NT2/D1 (cell line): ENCODE measurements around the gene UTP11.

Source experiments
- DNase-seq: peaks from one replicate; pipeline ENCODE4 v3.0.0-alpha.2; 2011; ENCODE audit warnings: low read depth, low spot score
- H3K27me3 ChIP-seq: 2 replicates; pipeline ENCODE4 v1.6.0; 2011; ENCODE audit warnings: mild to moderate bottlenecking; ENCODE audit not compliant: insufficient read length, insufficient read depth
- H3K36me3 ChIP-seq: 2 replicates; pipeline ENCODE4 v1.6.1; 2011; ENCODE audit warnings: mild to moderate bottlenecking, low read length, mixed read lengths; ENCODE audit not compliant: insufficient read depth, insufficient read length
- H3K4me1 ChIP-seq: 2 replicates; pipeline ENCODE4 v1.5.1; 2011; ENCODE audit not compliant: insufficient read depth, insufficient read length
- H3K4me3 ChIP-seq: 2 replicates; pipeline ENCODE4 v1.5.1; 2011; ENCODE audit warnings: low read depth; ENCODE audit not compliant: insufficient read length
- H3K9ac ChIP-seq: 2 replicates; pipeline ENCODE4 v1.6.0; 2011; ENCODE audit warnings: low read depth; ENCODE audit not compliant: insufficient read length
- H3K9me3 ChIP-seq: 2 replicates; pipeline ENCODE4 v1.5.1; 2011; ENCODE audit warnings: mild to moderate bottlenecking, low read length; ENCODE audit not compliant: insufficient read depth
- SUZ12 ChIP-seq: IDR thresholded peaks from 2 replicates; pipeline ENCODE4 v1.6.1; 2011; ENCODE audit not compliant: insufficient read length, insufficient read depth; ENCODE audit errors: extremely low read depth
- YY1 ChIP-seq: IDR thresholded peaks from 2 replicates; pipeline ENCODE4 v1.6.1; 2011; ENCODE audit not compliant: insufficient read length, insufficient read depth
- ZNF274 ChIP-seq: IDR thresholded peaks from 2 replicates; pipeline ENCODE4 v1.6.1; 2011; ENCODE audit warnings: mild to moderate bottlenecking, low read depth, low read length

UTP11 gene

GRCh38 chr1:38039331-38040088 lies 27.0 kb downstream of the UTP11 start:
- H3K9ac ChIP-seq = no peak overlapping the region
- no peak for TF ChIP-seq YY1
- no peak for TF ChIP-seq SUZ12
- no peak for TF ChIP-seq ZNF274
- H3K27me3 ChIP-seq = peaks cover 15% of the 10 kb centered on the region

DNA sequence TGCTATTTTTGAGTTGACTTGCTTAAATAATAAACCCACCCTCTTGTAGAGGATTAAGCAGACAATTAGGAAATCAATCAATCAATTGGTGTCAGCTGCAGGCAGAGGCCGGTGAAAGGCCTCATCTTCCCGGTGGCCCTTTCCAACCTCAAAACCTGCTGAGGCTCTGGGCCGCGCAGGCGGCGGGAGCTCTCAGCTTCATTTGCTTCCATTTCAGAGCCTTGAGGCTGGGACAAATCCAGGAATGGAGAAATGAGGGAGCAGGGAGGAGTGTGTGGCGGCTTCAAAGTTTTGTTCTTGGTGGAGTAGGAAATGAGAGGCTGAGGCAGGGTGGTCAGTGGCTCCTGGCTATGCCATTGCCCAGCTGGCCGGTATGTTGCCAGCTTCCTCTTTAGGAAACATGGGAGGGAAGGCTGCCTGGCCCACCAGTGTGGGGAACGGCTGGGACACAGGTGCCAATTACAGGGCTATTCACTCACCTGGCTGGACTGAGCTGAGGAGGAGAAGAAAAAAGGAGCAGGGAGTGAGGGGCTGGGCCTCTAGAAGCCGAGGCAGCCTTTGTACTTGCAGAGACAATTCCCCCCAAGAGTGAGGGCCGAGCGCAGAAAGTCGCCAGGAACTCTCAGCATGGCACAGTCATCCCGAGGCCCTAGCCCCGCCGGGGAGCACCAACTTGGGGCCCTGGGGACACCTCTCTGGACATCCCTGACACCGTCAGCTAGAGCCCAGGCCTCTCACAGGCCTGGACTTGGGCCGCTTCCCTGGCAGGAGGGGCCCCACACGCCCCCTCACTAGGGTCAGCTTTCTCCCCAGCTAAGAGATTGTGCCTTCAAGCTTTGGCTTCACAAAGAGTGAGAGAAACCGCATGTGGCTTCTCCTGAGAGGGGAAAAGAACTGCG lies 29.7 kb downstream of the UTP11 start:
- Histone ChIP-seq H3K9me3 (peaks cover 18% of the 10 kb centered on the region), H3K36me3 (peaks cover 16% of the 10 kb centered on the region), H3K9ac (no peak overlapping the region), H3K27me3 (peaks cover 28% of the 10 kb centered on the region), H3K4me3 (no peak overlapping the region), H3K4me1 (peaks cover 7% of the 10 kb centered on the region)
- TF ChIP-seq YY1 = no peak
- no peak for TF ChIP-seq SUZ12
- no peak for TF ChIP-seq ZNF274
- DNase-seq = no peak

More at GRCh38 chr1:38039331-38040088, 27.0 kb downstream of the UTP11 start:
- Histone ChIP-seq H3K4me3 (no peak overlapping the region), H3K9me3 (peaks cover 18% of the 10 kb centered on the region), H3K36me3 (peaks cover 16% of the 10 kb centered on the region), H3K4me1 (peaks cover 7% of the 10 kb centered on the region)
- DNase-seq = no peak

GRCh38 chr1:38043036-38043747 lies 30.7 kb downstream of the UTP11 start:
- Histone ChIP-seq H3K36me3 (peaks cover 16% of the 10 kb centered on the region), H3K27me3 (peaks cover 38% of the 10 kb centered on the region), H3K9ac (no peak overlapping the region)

GRCh38 chr1:38044221-38045215 lies 32.0 kb downstream of the UTP11 start:
- peaks cover 16% of the 10 kb centered on the region for H3K36me3 ChIP-seq
- no peak for TF ChIP-seq ZNF274
- no peak for TF ChIP-seq YY1
- TF ChIP-seq SUZ12 = no peak
- H3K27me3 ChIP-seq = peaks cover 51% of the 10 kb centered on the region

More at GRCh38 chr1:38043036-38043747, 30.7 kb downstream of the UTP11 start:
- Histone ChIP-seq H3K4me1 (peaks cover 14% of the 10 kb centered on the region), H3K4me3 (no peak overlapping the region), H3K9me3 (peaks cover 18% of the 10 kb centered on the region)
- TF ChIP-seq SUZ12 (no peak), ZNF274 (no peak), YY1 (no peak)
- DNase-seq = no peak

GRCh38 chr1:38045401-38046332 lies 33.1 kb downstream of the UTP11 start:
- DNase-seq = no peak
- no peak for TF ChIP-seq ZNF274
- no peak for TF ChIP-seq YY1
- TF ChIP-seq SUZ12 = peak; percentile 45
- no peaks in the 10 kb centered on the region for H3K9me3 ChIP-seq
- H3K4me1 ChIP-seq = peaks cover 19% of the 10 kb centered on the region
- H3K27me3 ChIP-seq = peaks cover 53% of the 10 kb centered on the region
- peak overlapping the region; percentile 68 for H3K4me3 ChIP-seq
- peak overlapping the region; percentile 83 for H3K9ac ChIP-seq
- peaks cover 16% of the 10 kb centered on the region for H3K36me3 ChIP-seq

More at GRCh38 chr1:38044221-38045215, 32.0 kb downstream of the UTP11 start:
- Histone ChIP-seq H3K9me3 (peaks cover 6% of the 10 kb centered on the region), H3K9ac (peak overlapping the region; percentile 83), H3K4me3 (peak overlapping the region; percentile 68), H3K4me1 (peaks cover 19% of the 10 kb centered on the region)
- DNase-seq = no peak
